Measurements from ENCODE around the gene CST3.

DNA sequence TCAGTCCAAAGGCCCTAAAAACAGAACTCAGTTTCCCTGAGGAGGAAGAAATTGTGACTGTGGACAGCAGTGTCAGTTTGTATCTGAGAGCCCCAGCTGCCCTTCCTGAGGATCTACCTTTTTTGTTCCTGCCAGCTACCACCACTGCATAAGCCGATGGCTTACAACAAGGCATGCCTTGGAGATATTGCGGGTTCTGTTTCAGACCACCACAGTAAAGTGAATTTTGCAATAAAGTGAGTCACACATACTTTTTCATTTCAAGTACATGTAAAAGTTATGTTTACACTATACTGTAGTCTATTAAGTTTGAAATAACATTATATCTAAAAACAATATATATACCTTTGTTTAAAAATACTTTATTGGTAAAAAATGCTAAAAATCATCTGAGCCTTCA, 9.6 kb upstream of the CST3 start:
- TF ChIP-seq, protein P1, sequence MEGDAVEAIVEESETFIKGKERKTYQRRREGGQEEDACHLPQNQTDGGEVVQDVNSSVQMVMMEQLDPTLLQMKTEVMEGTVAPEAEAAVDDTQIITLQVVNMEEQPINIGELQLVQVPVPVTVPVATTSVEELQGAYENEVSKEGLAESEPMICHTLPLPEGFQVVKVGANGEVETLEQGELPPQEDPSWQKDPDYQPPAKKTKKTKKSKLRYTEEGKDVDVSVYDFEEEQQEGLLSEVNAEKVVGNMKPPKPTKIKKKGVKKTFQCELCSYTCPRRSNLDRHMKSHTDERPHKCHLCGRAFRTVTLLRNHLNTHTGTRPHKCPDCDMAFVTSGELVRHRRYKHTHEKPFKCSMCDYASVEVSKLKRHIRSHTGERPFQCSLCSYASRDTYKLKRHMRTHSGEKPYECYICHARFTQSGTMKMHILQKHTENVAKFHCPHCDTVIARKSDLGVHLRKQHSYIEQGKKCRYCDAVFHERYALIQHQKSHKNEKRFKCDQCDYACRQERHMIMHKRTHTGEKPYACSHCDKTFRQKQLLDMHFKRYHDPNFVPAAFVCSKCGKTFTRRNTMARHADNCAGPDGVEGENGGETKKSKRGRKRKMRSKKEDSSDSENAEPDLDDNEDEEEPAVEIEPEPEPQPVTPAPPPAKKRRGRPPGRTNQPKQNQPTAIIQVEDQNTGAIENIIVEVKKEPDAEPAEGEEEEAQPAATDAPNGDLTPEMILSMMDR (conservative IDR thresholded peaks at IDR 0.05) = no peak
- no peak for TF ChIP-seq EZH2 (IDR thresholded peaks at IDR 0.05; ENCODE audit: low read depth)
